GM13976 (cell line): ENCODE data around the gene TRPM2.
A peak's percentile ranks its signal among the peaks of the same experiment; 100 is the strongest.
"Not testable (repeated sequence)": the region's sequence is repeated elsewhere in the genome, so short reads cannot be mapped to it uniquely, and the experiment has no call there.

Experiments used
- DNase-seq: peaks from one replicate; pipeline ENCODE4 v3.0.0; 2012; ENCODE audit warnings: low spot score
- in situ Hi-C: fragments of 300-500 bp; cut with MboI; formaldehyde crosslinking; loops from one replicate; pipeline ENCODE4 v1.12.0; 2022; ENCODE audit warnings: low sequenced_read_pairs, mixed read lengths, inconsistent platforms; ENCODE audit not compliant: unreplicated experiment
- TF ChIP-seq, protein P1 (sequence below): IDR thresholded peaks from 2 replicates; pipeline ENCODE4 v1.5.1; 2012; ENCODE audit warnings: borderline replicate concordance, mild to moderate bottlenecking; ENCODE audit not compliant: insufficient read depth; ENCODE audit errors: extremely low read depth, missing control alignments, control extremely low read depth

TRPM2 gene

DNA sequence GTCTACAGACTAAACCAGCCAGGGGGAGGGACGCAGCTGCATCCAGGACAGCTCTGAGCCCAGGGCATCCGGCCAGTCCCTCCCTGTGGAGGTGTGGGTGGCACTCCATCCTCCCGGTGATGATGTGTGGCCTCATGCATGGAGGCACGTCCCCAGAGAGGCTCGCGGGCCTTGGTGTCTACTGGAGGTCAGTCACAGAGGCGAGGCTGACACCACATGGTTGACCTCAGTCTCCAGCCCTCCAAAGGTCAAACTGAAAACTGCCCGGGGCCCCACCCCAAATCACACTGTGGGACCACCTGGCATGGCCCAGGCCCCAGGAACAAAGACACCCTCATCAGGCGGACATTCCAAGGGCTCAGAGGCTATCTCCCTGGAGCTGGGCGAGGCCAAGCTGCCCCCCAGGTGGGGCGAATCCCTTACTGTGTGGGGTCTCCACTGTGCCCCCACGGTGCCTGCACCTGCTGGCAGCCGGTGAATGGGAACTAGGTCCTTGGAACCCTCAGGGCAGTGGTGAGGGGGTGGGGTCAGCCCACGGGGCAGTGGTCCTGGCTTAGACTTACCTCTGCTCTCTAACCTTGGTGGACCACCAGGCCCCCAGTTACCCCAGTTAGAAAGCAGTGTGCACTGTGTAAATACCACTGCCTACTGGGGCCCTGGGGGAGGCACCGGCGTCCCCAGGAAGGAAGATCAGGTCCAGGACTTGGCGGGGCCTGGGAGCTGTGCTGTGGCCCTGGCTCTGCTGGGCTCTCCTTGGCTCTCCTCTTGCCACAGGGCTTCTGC, 49.1 kb downstream of the TRPM2 start:
- TF ChIP-seq, protein P1, sequence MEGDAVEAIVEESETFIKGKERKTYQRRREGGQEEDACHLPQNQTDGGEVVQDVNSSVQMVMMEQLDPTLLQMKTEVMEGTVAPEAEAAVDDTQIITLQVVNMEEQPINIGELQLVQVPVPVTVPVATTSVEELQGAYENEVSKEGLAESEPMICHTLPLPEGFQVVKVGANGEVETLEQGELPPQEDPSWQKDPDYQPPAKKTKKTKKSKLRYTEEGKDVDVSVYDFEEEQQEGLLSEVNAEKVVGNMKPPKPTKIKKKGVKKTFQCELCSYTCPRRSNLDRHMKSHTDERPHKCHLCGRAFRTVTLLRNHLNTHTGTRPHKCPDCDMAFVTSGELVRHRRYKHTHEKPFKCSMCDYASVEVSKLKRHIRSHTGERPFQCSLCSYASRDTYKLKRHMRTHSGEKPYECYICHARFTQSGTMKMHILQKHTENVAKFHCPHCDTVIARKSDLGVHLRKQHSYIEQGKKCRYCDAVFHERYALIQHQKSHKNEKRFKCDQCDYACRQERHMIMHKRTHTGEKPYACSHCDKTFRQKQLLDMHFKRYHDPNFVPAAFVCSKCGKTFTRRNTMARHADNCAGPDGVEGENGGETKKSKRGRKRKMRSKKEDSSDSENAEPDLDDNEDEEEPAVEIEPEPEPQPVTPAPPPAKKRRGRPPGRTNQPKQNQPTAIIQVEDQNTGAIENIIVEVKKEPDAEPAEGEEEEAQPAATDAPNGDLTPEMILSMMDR = no peak
- in situ Hi-C loops = no loop called here
- DNase-seq = peak; percentile 24

DNA sequence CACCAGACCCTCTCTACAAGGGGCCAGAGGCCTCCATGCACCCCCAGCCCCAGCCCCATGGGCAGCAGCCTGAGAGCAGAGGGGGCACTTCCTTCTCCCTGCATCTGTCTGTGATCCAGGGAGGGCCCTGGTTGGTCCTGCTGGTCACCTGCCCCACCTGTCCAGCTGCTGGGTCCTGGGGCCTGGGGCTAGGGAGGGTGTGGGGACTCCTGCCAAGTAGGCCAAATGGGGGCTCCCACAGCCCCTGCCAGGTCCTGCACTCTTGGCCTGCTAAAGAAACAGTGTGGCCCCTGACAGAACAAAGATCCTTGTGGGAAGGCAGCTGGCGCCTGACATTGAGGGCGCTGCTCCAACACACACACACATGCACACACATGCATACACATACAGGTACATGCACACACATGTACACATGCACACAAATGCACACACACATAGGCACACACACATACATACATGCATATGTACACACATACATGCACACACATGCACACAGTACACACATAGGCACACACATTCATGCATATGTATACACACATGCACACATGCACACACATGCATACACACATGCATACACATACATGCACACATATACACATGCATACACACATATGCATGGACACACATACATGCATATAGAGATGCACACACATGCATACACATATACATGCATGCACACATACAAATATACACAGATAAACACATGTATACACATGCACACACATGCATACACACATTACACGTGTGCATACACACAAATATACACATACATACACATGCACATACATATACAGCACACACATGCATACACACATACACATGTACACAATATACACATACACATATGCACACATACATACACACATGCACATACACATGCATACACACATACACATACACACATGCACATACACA, 49.9 kb downstream of the TRPM2 start:
- in situ Hi-C loops = no loop called here
- TF ChIP-seq, protein P1 = no peak
- DNase-seq = peak; percentile 18

DNA sequence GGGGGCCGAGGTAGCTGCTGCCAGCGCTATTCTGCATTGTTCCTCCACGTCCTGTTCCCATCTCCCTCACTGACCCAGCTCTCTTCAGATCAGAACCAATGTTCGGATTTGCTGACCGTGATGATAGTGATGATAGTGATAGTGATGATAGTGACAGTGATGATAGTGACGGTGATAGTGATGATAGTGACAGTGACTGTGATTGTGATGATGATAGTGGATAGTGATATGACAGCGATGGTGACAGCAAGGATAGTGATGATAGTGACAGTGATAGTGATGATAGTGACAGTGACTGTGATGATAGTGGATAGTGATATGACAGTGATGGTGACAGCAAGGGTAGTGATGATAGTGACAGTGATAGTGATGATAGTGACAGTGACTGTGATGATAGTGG, 51.1 kb downstream of the TRPM2 start:
- in situ Hi-C loops, DNase-seq: not testable (repeated sequence)

DNA sequence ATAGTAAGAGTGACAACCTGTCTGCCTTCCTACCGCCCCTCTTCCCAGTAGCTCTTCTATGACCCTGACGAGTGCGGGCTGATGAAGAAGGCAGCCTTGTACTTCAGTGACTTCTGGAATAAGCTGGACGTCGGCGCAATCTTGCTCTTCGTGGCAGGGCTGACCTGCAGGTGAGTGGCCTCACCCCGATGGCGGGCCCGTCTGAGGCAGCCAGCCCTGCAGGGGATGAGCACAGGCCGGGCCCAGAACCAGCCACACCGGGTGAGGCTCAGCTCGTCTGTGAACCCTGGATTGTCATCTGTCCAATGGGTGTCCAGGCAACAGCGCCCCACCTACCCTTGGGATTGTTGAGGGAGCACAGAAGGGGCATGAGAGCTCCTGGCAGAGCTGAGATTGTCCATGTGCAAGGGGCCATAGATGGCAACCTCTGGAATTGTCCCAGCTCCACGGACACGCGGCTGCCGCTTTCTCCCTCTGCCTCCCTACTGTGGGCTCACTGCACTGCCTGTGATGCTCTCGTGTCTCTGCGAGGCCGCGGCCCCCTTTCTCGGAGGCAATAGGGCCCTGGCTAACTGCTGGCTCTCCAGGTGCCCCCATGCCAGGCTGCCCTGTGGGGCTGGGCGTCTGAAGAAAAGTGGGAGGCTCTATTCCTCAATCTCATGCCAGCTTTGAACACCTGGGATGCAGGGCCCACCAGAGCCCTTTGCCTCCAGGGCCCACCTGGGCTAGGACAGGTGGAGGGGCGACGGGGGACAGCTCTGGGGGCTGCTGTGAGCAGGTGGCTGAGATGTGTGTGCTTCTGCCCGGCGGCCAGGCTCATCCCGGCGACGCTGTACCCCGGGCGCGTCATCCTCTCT, 51.9 kb downstream of the TRPM2 start:
- TF ChIP-seq, protein P1 = no peak
- in situ Hi-C loops = no loop called here
- DNase-seq = no peak

DNA sequence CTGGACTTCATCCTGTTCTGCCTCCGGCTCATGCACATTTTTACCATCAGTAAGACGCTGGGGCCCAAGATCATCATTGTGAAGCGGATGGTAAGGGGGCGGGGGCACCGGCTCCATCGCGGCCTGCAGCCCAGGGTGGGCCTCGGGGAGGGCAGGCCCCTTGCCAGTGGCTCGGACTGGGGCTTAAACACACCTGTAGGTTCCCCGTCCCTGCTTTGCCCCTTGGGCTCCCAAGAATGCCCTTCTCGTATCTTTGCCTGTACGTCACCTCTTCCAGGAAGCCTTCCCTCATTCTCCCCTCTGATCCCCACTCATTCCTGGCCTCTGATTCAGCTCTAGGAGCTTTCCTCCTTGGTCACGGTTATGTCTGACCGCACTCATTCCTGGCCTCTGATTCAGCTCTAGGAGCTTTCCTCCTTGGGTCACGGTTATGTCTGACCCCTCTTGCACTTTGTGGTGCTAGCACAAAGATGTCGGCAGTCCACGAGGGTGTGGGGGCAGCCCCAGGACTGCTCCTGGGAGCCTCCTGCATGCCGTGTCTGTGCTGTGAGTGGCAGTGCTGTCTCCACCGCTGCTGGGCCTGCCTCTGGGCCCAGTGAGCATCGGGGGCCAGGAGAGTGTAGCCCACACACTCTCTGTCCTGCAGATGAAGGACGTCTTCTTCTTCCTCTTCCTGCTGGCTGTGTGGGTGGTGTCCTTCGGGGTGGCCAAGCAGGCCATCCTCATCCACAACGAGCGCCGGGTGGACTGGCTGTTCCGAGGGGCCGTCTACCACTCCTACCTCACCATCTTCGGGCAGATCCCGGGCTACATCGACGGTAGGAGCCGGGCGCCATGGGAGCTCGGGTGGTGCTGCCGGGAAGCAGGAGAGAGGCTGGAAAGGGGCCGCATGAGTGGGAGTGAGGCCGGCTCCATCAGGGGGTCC, 52.8 kb downstream of the TRPM2 start:
- in situ Hi-C loops = no loop called here
- TF ChIP-seq, protein P1 = no peak

DNA sequence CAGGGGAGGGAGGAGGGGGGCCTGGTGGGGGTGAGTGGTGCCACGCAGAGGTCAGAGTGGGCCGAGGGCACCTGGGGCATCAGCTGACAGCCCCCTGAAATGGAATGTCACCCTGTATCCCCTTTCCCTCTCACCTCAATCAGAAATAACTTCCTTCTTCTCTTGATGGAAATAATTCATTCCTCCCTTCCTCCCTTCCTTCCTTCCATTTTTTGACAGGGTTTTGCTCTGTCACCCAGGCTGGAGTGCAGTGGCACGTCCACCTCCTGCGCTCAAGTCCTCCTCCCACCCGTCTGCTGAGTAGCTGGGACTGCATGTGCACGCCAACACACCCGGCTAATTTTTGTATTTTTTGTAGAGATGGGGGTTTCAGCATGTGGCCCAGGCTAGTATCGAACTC, 53.5 kb downstream of the TRPM2 start:
- TF ChIP-seq, protein P1 = no peak
- no peak for DNase-seq
- in situ Hi-C loops = no loop called here

More for the DNA sequence above, 52.8 kb downstream of the TRPM2 start:
- DNase-seq = no peak
